Neural crest cell (in vitro differentiated cells): ENCODE measurements around the gene PDXP. TPM values are rescaled to one million over a fixed set of nuclear protein-coding genes. Genes with fewer than 3 reads are reported as not detected.

ENCODE experiments used
- DNase-seq: peaks from one replicate; pipeline ENCODE4 v3.0.0; 2021; ENCODE audit warnings: low read depth, mixed read lengths, low spot score
- H3K27ac Mint-ChIP-seq: one replicate; pipeline ENCODE4 v1.8.0; 2021; ENCODE audit warnings: mild to moderate bottlenecking, mixed read lengths; ENCODE audit not compliant: unreplicated experiment
- H3K27me3 Mint-ChIP-seq: 2 replicates; pipeline ENCODE4 v1.8.0; 2021; ENCODE audit warnings: low read depth, mild to moderate bottlenecking, mixed read lengths
- H3K36me3 Mint-ChIP-seq: 2 replicates; pipeline ENCODE4 v1.8.0; 2021; ENCODE audit warnings: low read depth, mild to moderate bottlenecking, mixed read lengths
- H3K4me1 Mint-ChIP-seq: 2 replicates; pipeline ENCODE4 v1.8.0; 2021; ENCODE audit warnings: mixed read lengths
- H3K4me3 Mint-ChIP-seq: one replicate; pipeline ENCODE4 v1.8.0; 2021; ENCODE audit warnings: mild to moderate bottlenecking, mixed read lengths
- H3K9me3 Mint-ChIP-seq: 2 replicates; pipeline ENCODE4 v1.8.0; 2021; ENCODE audit warnings: mixed read lengths
- CTCF ChIP-seq: fragments of 200-600 bp; sonication (generic); conservative IDR thresholded peaks from 2 replicates; pipeline ENCODE4 v1.5.0; 2021; ENCODE audit warnings: antibody characterized with exemption, mild to moderate bottlenecking
- total RNA-seq: library from RNA; stranded (reverse); gene quantifications from 2 replicates; pipeline ENCODE4 v1.2.1, GENCODE V29; 2021

The PDXP gene
- total RNA-seq, 1 donor from 2014 or later = 51.5 TPM

GRCh38 chr22:37633625-37634416 is 24.7 kb upstream of the PDXP start:
- H3K4me3 Mint-ChIP-seq = peak overlapping the region; percentile 87
- no peaks in the 10 kb centered on the region for H3K36me3 Mint-ChIP-seq
- DNase-seq = peak; percentile 69
- peak overlapping the region; percentile 93 for H3K27ac Mint-ChIP-seq
- TF ChIP-seq CTCF = no peak
- H3K27me3 Mint-ChIP-seq = peaks cover 4% of the 10 kb centered on the region
- H3K9me3 Mint-ChIP-seq = no peaks in the 10 kb centered on the region
- H3K4me1 Mint-ChIP-seq = peaks cover 39% of the 10 kb centered on the region

GRCh38 chr22:37634417-37634924 is 24.1 kb upstream of the PDXP start:
- DNase-seq = no peak
- peak overlapping the region; percentile 89 for H3K27ac Mint-ChIP-seq

GRCh38 chr22:37635157-37635556 is 23.4 kb upstream of the PDXP start:
- H3K27ac Mint-ChIP-seq = peak overlapping the region; percentile 84
- H3K9me3 Mint-ChIP-seq = no peaks in the 10 kb centered on the region
- peaks cover 40% of the 10 kb centered on the region for H3K4me1 Mint-ChIP-seq
- TF ChIP-seq CTCF = no peak
- H3K27me3 Mint-ChIP-seq = peaks cover 4% of the 10 kb centered on the region
- no peak for DNase-seq
- H3K36me3 Mint-ChIP-seq = no peaks in the 10 kb centered on the region
- H3K4me3 Mint-ChIP-seq = no peak overlapping the region

More at GRCh38 chr22:37634417-37634924, 24.1 kb upstream of the PDXP start:
- Mint-ChIP-seq H3K4me1 (peaks cover 40% of the 10 kb centered on the region), H3K36me3 (no peaks in the 10 kb centered on the region), H3K27me3 (peaks cover 4% of the 10 kb centered on the region), H3K9me3 (no peaks in the 10 kb centered on the region), H3K4me3 (peak overlapping the region; percentile 87)
- no peak for TF ChIP-seq CTCF

GRCh38 chr22:37636186-37636948 is 22.2 kb upstream of the PDXP start:
- Mint-ChIP-seq H3K36me3 (no peaks in the 10 kb centered on the region), H3K27me3 (peaks cover 4% of the 10 kb centered on the region), H3K9me3 (no peaks in the 10 kb centered on the region), H3K4me3 (peak overlapping the region; percentile 78), H3K27ac (no peak overlapping the region), H3K4me1 (peaks cover 40% of the 10 kb centered on the region)
- DNase-seq = no peak
- no peak for TF ChIP-seq CTCF

- DNase-seq = no peak
- Mint-ChIP-seq H3K4me1 (peaks cover 40% of the 10 kb centered on the region), H3K4me3 (peak overlapping the region; percentile 78), H3K27ac (no peak overlapping the region), H3K27me3 (peaks cover 4% of the 10 kb centered on the region), H3K36me3 (no peaks in the 10 kb centered on the region), H3K9me3 (no peaks in the 10 kb centered on the region)
- TF ChIP-seq CTCF = no peak
Observed at GRCh38 chr22:37636949-37637273, 21.6 kb upstream of the PDXP start.
